Measurements from ENCODE around the gene LXN. TPM values are rescaled to one million over a fixed set of nuclear protein-coding genes. Genes with fewer than 3 reads are reported as not detected.

The LXN gene
- total RNA-seq, 2 donors from 2014 or later: 3.8 to 16.1 TPM

Other genes starting within 250 kb of the LXN start
- under 1 TPM; 0.67 to 0.86 TPM for gene MLF1, start 101.5 kb downstream of the LXN start, total RNA-seq
- 10 to 100 TPM; 63.9 to 69.5 TPM for gene GFM1, start 28.1 kb downstream of the LXN start, total RNA-seq
- not detected for gene RARRES1, start 59.8 kb upstream of the LXN start, total RNA-seq
- 10 to 100 TPM; 21.9 to 25.5 TPM for gene MFSD1, start 129.4 kb upstream of the LXN start, total RNA-seq